GM18511 (cell line): Measurements from ENCODE around the gene SYTL3.

Source experiments
- ATAC-seq: cut with Tn5 transposase; IDR thresholded peaks from one replicate; pipeline ENCODE4 v1.9.1; 2021; ENCODE audit warnings: mild to moderate bottlenecking, moderate library complexity; ENCODE audit not compliant: unreplicated experiment

Gene SYTL3

DNA sequence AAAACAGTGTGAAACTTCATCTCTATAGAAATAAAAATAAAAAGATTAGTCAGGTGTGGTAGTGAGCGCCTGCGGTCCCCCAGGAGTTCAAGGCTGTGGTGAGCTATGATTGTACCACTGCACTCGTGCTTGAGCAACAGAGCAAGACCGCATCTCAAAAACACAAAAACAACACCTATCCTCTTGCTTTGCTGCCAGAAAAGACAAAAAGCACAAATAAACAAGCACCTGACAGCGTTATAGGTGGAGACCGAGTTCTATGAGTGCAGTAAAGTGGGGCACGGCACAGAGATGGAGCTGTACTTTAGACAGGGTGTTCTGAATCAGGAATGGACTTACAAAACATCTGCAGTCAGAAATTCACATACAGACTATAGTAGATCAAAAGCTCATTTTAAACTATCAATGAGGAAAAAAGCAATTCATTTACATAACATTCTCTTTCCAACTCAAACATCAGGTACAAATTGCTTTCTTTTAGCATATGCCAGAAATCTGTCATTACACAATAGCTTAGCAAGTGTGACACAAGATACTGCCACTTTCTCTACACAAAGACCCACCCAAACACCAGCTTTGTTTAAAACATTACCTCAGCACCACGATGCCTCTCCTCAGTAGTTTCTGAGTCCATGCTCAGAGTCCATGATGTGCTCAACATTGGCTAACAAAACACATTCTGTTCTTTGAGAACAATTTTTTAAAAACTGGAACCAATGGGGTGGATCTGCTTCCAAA is 159.3 kb downstream of the SYTL3 start:
- peak; percentile 78 for ATAC-seq

DNA sequence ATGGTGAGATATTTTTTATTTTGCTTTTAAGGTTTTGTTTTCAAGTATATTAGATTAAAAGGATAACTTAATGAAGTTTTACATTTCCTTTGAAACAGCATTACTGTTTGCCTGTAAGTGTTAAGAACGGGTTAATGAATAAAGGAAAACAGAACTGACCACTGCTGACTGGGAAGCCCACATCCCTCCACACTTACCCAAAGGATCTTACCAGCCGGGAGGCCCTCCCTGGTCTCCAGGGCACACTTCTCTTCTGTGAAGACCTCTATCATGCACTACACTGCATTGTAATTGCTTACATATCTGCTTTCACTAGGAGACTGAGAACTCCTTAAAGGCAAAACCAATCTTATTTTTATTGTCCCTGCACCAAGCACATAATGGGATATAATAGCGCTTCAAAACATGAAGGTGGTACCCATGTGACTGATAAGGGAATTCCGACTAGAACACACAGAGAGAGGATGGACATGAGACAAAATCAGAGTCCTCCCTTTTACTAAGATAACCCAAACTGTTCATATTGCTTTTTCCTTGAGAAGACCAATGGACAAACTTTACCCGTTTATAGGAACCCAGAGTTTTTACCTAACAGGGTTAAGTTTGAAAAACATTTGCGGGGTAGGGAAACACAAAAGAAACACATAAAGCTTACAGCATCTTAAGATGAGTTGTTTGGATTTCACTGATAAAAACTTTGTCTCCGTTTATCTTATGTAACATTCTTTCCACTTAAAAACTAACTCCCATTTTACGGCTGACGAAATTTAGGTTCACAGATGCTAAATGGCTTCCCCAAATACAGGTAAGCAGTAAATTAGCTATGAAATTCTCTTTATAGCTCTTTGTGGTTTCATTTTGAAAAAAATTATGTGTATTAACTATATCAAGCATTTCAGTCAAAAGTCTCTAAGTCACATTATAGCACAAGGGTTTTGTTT is 160.6 kb downstream of the SYTL3 start:
- ATAC-seq = no peak

DNA sequence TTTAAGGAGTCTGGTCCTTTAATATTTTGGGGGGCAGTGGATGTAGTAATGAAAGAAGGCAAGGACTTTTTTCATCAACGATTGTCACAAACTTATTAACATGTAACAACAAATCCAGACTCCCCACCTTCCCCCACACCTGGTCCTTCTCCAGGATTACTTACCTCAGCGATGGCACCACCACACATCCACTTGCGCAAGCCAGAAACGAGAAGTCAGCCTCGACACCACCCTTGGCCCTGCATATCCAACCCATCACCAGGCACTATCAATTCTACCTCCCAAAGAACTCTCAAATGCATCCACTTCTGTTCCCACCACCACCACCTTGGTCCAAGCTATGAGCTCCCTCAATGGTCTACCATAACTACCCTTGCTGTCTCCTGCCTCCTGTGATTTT is 162.8 kb downstream of the SYTL3 start:
- ATAC-seq = no peak

DNA sequence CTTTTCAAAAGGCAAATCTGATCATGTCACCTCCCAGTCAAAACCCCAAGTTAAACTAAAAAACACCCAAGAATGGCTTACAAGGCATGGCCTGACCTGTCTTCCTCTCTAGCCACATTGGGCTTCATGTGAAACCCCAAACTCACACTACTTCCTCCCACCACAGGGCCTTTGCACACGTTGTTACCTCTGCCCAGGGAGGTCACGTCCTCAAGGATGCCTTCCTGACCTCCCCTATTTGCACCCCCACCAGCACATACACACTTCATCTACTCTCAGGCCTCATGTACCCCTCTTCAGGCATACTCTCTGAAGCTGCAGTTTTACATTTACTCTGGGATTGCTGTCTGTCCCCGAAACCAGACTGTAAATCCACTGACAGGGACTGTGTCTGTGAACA is 163.2 kb downstream of the SYTL3 start:
- ATAC-seq = no peak
